ENCODE results near the gene LTN1.
"Not testable (repeated sequence)": the region's sequence is repeated elsewhere in the genome, so short reads cannot be mapped to it uniquely, and the experiment has no call there.

Gene LTN1

DNA sequence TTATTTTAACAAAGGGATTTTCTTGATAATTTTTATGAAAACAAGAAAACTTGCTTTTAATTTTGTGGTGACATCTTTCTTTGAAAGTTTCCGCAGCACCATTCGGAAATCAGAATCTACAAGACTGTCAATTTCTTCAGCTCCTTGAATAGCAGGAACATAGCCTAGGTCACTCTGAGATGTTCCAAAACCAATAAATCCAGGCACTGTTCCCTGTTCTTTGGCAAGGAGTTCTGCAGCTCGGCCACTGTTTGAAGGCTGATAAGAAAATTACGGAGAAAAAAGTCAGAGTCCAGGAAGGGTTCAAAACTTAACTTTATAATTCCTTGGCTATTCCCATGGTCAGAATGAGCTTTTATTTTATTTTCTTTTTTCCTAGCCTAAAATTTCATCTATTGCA lies 6.0 kb downstream of the LTN1 start:
- no peak for DNase-seq

- no peak for DNase-seq
These were observed 10.0 kb downstream of the LTN1 start for GRCh38 chr21:28982637-28983036.

DNA sequence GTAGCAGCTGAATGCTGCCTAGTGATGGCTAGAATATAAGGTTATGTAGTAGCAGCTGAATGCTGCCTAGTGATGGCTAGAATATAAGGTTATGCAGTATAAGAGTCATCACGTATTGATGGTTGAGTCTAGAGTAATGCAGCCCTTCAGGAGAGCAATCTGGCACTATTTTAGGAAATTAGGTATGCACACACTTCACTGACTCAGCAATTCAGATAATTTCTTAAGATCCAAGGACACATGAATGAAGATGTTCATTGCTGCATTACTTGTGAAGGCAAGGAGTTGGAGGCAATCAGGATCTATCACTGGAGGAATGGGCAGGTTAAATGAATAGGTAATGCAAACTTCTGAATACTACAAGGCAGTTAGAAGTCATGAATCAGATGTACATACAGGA lies 13.6 kb downstream of the LTN1 start:
- no peak for DNase-seq

DNA sequence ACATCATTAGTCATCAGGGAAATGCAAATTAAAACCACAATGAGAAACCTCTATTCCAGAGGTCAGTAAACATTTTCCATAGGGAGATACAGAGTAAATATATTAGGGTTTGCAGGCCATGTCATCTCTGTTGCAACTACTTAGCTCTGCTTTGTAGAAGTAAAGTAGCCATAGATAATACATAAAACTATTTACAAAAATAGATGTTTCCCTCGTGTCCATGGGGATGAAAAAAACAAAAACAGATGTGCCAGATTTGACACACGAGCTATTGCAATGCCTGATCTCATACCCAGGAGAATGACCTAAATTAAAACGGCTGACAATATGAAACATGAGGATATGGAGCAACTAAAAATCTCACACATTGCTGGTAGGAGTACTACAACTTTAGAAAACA lies 17.3 kb downstream of the LTN1 start:
- no peak for DNase-seq

- DNase-seq = no peak
These were observed 18.0 kb downstream of the LTN1 start for GRCh38 chr21:28974531-28975227.

DNA sequence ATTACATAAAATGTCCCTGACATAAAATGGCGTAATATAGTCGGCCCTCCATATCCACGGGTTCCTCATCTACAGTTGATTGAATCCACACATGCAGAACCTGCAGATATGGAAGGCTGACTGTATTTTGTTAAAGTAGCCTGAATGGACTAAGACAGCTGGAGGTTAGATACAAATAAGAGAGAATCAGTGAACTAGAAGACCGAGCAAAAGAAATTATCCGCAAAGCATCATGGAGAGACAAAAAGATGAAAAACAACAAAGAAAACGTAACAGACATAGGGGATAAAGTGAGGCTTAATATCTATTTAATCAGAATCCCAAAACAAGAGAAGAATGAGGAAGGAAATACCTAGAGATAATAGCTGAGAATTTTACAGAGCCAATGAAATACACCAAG lies 20.3 kb downstream of the LTN1 start:
- no peak for DNase-seq

GRCh38 chr21:28971171-28971570 lies 21.5 kb downstream of the LTN1 start:
- DNase-seq = no peak

DNA sequence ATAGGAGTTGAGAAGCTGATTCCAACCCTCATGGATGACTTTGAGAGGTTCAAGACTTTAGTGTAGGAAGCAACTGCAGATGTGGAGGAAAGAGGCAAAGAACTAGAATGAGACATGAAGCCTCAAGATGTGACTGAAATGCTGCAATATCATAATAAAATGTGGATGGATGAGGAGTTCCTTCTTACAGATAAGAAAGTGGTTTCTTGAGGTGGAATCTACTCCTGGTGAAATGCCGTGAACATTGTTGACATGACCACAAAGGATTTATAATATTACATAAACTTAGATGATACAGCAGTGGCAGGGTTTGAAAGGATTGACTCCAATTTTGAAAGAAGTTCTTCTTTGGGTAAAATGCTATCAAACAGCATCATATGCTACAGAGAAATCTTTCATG lies 28.8 kb downstream of the LTN1 start:
- no peak for DNase-seq

GRCh38 chr21:28962465-28962864 lies 30.2 kb downstream of the LTN1 start:
- no peak for DNase-seq

DNA sequence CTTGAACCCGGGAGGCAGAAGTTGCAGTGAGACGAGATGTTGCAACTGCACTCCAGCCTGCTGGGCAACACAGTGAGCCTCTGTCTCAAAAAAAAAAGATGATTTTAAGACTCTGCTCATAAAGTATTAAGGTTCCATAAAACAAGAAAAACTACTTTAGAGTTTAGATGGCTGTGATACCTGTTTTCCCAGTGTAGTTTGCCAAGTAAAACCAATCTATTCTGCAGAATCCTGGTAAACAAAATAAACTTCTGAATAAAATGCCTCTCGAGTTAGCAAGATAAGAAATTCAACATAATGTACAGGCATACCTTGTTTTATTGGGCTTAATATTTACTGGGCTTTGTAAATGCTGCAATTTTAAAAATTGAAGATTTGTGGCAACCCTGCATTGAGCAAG lies 30.8 kb downstream of the LTN1 start:
- DNase-seq = no peak

DNA sequence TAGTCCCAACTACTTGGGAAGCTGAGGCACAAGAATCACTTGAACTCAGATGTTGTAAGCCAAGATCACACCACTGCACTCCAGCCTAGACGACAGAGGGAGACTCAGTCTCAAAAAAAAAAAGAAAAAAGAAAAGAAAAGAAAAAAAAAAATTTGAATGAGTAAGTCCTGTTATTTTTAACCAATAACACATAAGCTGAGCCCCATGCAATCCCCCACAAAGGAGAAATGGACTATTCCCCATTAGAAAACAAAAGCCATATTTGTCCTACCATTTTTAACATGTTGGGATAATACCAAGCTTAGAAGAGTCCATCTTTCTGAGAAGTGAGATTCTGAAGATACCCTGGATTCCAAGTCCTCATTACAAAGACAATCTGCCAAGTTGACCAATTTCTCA lies 32.4 kb downstream of the LTN1 start:
- DNase-seq = no peak

DNA sequence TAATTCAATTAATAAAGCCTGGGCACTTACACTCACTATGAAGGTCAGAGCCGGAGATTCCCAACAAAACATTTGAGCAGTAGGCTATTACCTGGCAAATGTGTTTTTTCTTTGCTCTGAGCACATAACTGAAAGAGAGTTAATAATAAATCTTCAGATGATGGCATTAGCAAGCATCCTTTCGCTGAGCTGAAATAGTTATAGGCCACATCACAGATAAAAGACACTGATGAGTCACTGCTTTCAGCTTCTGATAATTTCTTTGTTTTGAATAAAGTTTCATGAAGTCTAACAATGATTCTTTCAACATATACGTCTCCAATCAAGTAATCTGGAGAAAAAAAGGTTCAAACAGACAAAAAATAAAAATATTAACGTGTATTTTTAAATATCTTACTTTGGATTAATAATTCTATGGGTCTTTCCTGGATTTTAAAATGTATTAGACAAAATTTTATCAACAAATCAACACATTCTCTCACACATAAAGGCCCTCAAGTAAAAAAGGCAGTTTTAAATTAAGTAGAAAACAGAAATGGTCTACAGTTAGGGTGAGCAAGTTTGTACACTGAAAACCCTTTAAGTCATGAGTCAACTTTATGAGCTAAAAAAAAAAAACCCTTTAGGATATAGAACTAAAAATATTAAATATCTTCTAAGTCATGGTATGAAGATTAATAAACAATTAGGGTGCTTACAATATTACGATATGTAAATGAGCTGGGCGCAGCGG lies 33.1 kb downstream of the LTN1 start:
- no peak for DNase-seq

DNA sequence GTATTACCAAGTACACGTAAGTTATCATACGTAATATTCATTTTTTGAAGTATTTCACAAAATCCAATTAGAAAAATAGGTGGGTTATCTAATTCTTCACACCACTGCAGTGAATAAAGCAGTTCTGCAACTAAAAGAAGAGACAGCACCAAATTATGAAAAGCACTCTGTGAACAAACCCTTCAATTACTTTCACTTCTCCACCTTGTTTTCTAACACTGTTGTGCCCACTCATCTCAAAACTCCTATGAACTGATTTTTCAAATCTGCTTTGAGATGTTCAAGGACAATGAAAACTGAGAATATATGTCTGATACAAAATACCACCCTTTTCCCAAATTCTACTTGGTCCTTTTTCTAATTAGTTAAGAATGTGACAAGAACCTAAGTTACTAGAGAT lies 39.4 kb downstream of the LTN1 start:
- DNase-seq = no peak

DNA sequence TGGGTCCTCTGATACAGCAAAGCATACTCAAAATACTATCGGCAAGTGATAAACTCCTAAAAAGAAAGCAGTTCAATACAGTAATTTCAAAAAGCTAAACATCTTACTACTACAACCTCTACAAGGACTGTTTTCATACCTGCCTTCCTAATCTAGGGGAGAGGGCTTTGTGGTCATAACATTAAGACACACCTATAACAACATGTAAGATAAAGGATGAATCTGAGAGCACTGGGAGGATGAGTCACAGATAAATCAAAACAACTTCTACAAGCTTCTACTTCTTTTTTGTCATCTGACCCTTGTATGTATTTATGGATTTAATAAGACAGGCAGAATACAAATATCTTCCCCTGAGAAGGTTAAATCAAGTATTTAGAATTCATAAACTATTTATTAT lies 40.0 kb downstream of the LTN1 start:
- no peak for DNase-seq

GRCh38 chr21:28949318-28949717 lies 43.4 kb downstream of the LTN1 start:
- DNase-seq = no peak

GRCh38 chr21:28944296-28944695 lies 48.4 kb downstream of the LTN1 start:
- DNase-seq = no peak

DNA sequence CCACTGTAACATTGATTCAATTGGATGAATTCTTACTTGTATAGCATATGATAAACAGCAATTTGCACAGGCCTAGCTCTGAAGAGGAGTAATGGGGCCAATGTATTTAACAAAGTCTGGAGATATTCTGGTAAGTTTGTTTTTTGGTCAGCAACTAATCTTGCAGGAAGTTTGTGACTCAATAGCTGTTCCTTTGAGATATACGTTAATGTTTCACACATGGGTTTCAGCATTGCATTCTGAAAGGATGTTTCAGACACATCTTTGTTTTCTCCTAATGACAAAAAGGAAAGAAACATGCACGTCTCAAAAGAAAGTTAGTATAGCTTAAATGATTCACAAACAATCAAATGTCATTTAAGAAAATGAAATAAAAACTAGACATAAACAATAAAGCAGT lies 49.0 kb downstream of the LTN1 start:
- no peak for DNase-seq

- no peak for DNase-seq
These were observed 54.0 kb downstream of the LTN1 start for GRCh38 chr21:28938726-28939125.

GRCh38 chr21:28937737-28938136 lies 54.9 kb downstream of the LTN1 start:
- DNase-seq = no peak

GRCh38 chr21:28936721-28937120 lies 56.0 kb downstream of the LTN1 start:
- no peak for DNase-seq

GRCh38 chr21:28936036-28936435 lies 56.6 kb downstream of the LTN1 start:
- no peak for DNase-seq

- no peak for DNase-seq
These were observed 60.0 kb downstream of the LTN1 start for GRCh38 chr21:28932717-28933116.

GRCh38 chr21:28931708-28932372 lies 60.8 kb downstream of the LTN1 start:
- not testable (repeated sequence) for DNase-seq

All from CD4-positive, alpha-beta T cell treated with Interferon alpha-2 for 1 hour (primary cell).